Urothelium cell line (cell line): ENCODE data around the gene SYNE1.
"Not testable (repeated sequence)": the region's sequence is repeated elsewhere in the genome, so short reads cannot be mapped to it uniquely, and the experiment has no call there.

ENCODE experiments used
- DNase-seq: peaks from one replicate; pipeline ENCODE4 v3.0.0; 2011; ENCODE audit warnings: low spot score, mixed read lengths
- FAIRE-seq: peaks from 2 replicates; lab custom pipeline; 2011; peaks lifted over from hg19 to GRCh38; lab: Jason Lieb, UNC

Gene SYNE1

DNA sequence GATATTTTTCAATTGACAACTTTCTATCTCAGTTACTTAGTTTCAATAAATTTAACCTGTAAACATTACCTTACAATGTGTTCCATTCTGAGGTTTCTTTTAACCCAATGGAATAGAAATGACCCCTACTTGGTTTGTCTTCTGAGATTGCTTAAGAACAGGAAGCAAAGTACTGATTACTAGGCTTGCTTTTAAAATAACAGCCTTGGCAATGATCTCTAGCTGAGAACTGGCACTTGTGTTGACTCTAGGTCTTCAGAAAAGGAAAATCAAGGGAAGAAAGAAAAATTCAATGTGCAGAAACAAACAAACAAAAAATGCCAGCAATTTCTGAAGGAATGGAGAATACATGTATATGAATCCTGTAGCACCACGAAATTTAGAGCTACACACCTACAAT lies 66.1 kb downstream of the SYNE1 start:
- no peak for FAIRE-seq

DNA sequence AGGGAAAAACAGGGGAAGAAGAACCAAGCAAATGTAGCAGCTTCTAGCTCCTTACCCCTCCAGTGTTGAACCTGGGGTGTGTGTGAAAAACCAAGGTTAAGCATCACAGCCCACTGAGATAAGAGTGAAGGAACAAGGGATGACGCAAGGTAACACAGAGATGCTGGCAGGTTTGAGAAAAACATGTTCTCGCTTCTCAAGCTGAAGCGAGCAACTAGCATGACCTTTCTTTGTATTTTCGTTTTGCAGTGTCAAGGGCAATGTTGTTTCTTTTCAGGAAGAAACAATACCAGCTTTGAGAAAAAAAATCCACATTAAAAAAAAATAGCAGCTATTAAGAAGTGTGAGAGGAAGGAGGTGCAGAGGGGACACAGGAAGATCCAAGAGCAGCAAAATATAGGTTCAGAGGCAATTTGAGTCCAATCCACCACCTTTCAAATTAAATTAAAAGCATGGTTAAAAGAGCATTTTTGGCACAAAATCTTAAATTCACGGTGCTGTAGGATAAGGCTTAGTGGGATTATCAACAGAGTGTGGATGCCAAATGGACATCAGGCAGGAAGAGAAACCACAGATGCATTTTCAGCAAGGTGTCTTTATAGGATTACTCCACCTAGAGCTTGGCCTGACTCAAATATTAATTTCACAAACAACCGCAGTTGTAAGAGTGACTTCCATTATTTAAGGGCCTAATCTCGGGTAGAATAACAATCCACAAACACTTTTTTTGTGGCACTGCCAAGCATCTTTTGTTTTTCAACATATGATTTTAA lies 70.9 kb downstream of the SYNE1 start:
- DNase-seq, result no peak
- FAIRE-seq, result no peak

More for the DNA sequence above, 66.1 kb downstream of the SYNE1 start:
- DNase-seq, result no peak

DNA sequence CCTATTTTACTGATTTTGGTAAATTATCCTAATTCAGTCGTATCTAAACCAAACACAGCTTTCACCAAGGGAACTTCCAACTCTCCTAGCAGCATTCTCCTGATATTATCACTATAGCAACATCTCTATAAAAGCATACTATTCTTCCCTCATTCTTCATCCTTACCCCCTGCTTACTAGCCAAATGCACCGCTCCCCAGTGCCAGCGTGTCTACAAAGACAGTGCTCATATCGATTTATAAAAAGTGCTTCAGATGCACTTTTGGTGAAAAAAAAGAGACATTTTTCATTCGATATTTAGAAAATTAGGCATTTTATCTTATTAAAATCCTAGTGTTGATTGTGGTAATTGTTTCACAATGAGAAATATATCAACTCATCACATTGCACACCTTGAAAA lies 74.0 kb downstream of the SYNE1 start:
- no peak for FAIRE-seq
- no peak for DNase-seq

DNA sequence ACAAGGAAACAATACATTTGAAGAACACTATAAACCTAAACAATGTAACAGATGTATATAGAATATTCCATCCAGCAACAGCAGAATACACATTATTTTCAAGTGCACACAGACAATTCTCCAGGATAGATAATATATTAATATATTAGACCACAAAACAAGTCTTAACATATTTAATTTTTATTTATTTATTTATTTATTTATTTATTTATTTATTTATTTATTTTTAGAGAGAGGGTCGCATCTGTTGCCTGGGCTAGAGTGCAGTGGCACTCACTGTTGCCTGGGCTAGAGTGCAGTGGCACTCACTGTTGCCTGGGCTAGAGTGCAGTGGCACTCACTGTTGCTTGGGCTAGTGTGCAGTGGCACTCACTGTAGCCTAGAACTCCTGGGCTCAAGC lies 78.4 kb downstream of the SYNE1 start:
- DNase-seq, FAIRE-seq: not testable (repeated sequence)

DNA sequence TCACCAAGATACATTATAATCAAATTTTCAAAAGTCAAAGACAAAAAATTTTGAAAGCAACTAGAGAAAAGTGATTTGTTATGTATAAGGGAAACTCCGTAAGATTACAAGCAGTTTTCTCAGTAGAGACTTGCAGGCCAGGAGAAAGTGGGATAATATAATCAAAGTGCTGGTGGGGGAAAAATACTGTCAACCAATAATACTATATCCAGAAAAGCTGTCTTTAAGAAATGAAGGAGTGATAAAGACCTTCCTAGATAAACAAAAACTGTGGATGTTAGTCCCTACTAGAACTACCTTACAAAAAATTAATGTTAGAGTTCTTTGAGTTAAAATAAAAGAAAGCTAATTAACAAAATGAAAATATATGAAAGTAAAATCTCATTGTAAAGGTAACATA lies 79.7 kb downstream of the SYNE1 start:
- DNase-seq, result no peak
- FAIRE-seq, result no peak

DNA sequence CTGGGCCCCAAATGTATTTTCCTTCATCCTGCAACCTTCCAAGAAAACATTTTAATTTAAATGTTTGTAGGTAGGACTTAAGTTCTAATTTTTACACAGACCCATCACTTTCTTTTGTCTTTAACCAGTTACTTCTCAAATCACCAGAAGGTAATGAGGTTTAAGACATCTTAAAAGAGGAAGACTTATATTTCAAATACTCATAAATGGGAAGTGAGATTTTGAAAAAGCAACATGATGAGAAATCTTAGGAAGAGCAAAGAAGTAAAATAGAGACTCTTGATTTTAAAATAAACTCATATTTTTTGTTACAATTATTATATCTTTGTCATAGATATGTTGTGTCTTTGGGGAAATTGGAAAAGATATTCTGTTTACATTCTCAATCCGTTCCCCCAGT lies 82.3 kb downstream of the SYNE1 start:
- FAIRE-seq (no peak), DNase-seq (no peak)

DNA sequence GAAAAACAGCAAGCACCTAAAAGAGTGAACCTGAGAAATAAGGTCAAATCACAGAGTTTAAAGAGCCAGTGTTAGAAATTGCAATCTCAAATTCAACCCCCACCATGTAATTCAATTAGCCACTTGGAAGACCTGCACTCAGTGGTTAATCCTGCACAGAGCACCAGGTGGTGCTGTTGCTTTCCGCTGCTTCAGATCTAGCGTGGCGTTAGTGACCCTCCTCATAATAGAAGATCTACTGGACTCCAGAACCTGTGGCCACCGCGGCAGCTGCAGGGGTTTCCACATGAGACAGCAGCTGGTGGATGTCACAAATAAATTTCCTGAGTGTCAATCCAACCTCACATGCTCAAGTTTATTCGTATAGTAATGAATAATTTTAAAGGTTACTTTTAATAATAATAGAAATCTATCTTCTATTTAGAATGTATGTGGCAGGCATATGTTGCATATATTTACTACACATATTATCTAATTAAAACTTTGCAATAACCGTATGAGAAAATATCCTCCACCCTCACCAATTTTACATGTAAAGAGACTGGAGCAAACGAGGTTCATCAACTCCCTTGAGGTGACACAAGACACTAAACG lies 84.4 kb downstream of the SYNE1 start:
- peak; percentile 68 for DNase-seq
- no peak for FAIRE-seq

DNA sequence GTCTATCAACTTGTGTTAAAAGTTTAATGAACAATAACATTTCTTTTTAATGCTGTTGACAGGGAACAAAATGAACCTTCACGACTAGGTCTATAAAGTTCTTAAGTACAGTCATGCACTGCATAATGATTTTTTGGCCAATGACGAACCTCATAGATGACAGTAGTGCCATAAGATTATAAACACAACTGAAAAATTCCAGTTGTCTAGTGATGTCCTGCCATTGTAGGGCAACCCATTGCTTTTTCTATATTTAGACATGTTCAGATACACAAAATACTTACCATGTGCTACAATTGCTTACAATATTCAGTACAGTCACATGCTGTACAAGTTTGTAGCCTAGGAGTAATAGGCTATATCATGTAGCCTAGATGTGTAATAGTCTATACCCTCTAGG lies 93.6 kb downstream of the SYNE1 start:
- DNase-seq, result no peak
- no peak for FAIRE-seq

DNA sequence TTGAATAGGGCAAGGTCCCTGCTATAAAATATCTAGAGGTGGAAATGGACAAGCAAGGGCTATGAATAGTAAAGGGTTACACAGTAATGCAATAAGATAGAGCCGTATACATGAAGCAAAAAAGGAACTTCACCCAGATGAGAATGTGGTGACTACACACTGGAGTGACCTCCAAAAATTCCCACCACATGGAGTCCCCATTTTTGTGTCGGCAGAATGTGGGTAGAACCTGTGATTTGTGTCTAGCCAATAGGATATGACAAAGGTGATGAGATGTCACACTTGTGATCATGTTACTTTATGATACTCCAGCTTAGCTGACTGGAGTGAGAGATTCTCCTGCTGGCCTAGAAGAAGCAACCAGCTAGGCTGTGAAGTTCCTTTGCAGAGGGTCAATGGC lies 96.8 kb downstream of the SYNE1 start:
- FAIRE-seq, result no peak
- no peak for DNase-seq

DNA sequence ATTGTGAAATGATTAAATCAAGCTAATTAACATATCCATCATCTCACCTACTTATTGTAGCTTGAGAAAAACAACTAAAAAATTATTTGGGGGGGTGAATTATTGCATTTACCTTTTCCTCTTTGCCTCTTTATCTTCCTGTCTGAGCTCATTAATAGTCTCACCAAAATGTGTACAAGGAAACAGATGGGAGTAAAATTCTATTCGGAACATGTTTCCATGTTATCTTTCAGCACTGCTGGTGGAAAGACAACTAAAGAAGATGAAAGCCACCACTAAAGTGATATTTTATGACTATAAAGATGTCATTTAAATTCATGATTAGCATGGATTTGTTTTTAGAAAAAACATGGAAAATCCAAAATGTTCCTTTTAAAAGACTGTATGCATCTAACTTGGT lies 102.6 kb downstream of the SYNE1 start:
- DNase-seq, result no peak
- no peak for FAIRE-seq

DNA sequence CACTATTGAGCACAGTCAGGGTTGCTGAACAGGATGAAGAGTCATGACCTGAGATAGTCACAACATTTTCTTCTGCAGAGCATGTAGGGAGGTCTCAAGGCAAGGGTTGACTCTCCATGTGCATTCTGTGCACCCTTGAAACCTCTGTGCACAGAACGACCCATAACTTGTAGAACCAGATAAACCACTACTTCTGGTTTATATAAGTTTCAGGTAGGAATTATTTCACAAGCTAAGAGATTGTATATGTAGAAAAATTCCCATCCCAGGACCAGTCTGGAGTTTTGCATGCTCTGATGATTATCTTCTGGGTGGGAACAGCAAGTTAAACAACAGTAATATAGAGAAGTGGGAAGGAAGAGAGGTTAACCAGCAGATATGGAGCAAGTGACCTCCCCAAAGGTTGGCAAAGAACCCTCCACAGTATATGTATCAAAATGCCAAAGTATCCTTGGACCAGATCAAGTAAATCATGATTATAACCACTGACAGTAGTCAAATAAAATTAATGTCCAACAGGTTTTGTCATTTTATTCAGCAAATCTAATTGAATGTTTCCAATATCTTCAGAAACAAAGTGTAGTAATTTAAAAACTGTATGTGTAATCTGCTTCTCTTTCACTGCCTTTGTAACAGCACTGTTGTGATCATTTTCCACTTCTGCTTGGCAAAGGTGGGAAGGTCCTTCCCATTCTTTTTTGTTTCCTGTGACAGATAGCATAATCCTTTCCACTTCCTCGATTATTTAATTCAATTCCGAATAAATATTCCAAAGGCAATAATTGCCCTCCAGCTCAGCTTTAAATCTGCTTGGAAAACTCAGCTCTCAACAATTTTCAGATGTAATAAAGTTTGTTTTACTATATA lies 104.4 kb downstream of the SYNE1 start:
- no peak for FAIRE-seq

DNA sequence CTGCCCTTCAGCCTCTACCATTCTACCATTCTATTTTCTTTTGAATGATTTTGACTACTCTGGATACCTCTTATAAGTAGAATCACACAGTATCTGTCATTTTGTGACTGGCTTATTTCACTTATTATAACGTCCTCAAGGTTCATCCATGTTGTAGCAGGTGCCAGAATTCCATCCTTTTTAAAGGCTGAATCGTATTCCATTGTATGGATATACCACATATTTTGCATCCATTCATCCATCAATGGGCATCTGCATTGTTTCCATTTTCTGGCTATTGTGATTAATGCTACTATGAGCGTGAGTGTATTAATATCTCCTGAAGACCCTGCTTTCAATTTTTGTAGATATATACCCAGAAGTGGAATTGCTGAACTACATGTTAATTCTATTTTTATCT lies 105.5 kb downstream of the SYNE1 start:
- FAIRE-seq (no peak), DNase-seq (no peak)

More for the DNA sequence above, 104.4 kb downstream of the SYNE1 start:
- no peak for DNase-seq

DNA sequence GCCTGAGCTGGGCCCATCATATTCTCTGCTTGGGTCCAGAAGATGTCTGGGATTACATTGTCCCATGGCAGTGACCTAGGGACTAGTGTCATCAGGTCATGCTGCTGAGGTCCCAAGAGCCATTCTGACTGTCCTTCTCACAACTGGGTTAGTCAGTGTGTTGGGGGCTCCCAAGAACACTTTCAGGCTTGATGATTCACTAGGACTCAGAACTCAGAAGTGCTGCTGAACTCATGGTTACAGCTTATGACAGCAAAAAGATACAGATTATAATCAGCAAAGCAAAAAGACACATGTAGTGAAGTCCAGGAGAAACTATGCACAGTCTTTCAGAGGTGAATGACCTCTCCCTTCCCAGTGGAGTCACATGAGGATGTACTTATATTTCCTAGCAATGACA lies 107.8 kb downstream of the SYNE1 start:
- FAIRE-seq, result no peak
- no peak for DNase-seq

DNA sequence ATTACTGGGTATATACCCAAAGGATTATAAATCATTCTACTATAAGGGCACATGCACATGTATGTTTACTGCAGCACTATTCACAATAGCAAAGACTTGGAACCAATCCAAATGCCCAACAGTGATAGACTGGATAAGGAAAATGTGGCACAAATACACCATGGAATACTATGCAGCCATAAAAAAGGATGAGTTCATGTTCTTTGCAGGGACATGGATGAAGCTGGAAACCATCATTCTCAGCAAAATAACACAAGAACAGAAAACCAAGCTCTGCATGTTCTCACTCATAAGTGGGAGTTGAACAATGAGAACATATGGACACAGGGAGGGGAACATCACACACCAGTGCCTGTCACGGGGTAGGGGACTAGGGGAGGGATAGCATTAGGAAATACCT lies 123.0 kb downstream of the SYNE1 start:
- not testable (repeated sequence) for FAIRE-seq, DNase-seq

DNA sequence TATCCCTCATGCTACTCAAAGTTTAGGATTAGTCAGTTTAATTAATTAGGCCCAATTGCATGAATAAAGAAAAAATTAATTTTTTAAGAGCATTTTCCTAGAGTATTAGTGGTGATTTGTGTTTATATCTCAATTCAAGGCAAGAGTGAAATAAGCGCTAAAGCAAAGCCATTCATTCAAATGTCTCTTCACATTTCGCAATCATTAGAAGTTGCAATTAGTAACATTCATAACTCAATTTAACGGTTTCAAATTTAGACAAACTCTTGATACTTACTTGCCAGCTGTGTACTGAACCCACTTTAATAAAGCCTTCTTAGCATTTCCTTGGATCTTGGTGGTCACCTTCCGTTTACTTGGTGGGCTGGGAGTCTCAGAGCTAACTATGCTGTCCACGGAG lies 127.2 kb downstream of the SYNE1 start:
- FAIRE-seq (no peak), DNase-seq (no peak)

DNA sequence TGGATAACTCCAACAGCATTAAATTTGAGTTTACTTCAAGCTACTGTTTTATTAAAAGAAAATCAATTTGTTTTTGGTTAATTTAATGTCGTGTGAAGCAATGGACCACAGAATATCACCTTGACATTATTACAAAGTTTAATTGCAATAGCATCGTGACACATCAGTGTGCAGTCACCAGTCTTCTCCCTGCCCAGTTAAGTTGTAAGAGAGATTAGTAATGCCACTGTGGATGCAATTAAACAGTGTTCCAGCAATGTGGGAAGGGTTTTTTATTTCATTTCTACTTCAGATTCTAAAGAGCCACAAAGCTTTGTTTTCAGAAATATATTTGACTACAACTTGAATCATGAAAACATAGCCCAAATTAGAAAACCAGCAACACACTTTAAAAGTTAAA lies 128.7 kb downstream of the SYNE1 start:
- DNase-seq, result no peak
- FAIRE-seq, result no peak

DNA sequence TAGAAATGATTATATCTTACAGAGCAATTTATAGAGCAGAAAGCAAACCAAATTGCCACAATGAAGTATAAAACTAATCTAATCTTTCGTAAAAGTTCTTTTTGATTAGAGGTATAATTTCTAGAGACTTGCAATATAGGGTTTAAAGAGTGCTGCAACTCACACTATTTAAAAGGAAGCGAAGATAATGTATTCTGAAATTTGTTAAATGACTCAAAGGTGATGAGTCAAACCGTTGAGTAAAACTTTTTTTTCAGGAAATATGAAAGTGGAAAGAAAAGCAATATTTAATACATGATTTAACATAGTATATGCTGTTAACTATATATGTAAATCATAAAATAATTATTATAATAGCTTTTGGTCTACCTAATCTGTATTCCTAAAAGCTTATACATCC lies 133.6 kb downstream of the SYNE1 start:
- DNase-seq (no peak), FAIRE-seq (no peak)

DNA sequence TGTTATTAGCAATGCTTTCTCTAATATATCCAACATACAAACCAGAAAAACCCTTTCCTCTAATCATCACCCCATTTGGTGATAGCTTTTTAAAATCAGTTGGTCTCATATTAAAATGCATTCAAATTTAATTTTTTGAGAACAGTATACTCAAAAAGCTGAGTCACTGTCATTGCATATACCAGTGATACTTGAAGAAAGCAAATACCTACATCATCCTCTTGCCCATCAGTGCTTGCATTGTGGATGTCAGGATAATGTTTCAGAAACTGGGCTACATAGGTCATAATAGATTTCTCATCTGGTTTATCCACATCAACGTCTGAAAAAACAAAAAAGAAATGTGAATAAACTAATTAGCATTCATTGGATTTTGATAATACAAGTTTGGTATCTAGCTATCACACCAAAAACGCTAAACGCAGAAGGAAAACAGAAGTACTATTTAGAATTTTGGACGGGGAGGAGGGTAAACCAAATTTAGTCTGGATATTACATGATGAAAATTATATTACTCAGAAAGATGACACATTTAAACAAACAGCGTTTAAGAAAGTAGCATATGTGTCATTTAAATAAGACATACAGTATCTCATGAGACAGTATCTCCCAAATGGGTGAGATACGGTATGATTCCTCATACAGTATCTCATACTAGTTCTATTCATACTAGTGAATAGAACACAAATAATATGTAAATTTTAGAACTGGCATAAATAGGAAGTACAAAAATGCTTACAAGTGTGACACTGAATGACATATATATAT lies 134.6 kb downstream of the SYNE1 start:
- no peak for FAIRE-seq
- DNase-seq, result no peak

DNA sequence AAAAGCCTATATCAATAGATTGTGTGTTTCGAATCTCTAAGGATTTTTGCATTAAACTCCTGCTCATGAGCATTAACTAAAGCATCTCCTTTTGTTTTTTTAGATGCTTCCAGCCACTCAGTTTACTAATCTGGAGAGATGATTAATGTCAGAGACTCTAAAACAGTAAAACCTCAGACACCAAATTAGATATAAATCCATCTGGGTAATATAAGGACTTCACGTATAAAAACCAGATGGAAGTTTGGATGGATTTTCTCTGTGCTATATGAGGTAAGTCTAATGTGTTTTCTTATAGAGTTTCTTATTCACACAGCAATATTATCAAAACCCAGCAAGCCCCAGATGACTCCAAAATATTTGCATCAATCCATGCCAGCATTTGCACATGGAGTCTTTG lies 137.2 kb downstream of the SYNE1 start:
- DNase-seq (no peak), FAIRE-seq (no peak)

DNA sequence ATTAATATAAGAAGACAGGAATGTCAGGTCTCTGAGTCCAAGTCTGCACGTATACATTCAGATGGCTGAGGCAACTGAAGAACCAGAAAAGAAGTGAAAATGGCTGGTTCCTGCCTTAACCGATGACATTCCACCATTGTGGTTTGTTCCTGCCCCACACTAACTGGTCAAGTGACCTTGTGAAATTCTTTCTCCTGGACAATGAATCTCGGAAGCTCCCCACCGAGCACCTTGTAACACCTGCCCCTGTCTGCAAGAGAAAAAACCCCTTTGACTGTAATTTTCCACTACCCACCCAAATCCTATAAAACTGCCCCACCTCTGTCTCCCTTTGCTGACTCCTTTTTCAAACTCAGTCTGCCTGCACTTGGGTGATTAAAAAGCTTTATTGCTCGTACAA lies 140.4 kb downstream of the SYNE1 start:
- DNase-seq, result no peak
- FAIRE-seq, result no peak

DNA sequence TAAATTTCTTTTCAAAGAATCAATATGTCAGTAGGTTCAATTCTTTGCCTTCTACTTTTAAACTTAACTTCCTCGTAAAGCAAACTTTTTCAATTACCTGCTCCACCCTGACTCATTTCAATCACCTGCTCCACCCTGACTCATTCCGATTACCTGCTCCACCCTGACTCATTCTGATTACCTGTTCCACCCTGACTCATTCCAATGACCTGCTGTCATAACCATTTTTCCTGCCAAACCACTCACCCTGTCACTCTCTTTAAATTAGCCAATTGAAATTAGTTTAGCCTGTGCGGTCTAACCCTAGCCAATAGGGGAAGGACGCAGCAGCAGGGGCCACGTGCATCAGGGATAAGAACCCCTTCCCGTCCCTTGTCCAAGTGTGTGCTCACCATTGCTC lies 141.7 kb downstream of the SYNE1 start:
- not testable (repeated sequence) for FAIRE-seq, DNase-seq
